ENCODE results near the gene GJA4.
A peak's percentile ranks its signal among the peaks of the same experiment; 100 is the strongest.
"Not testable (repeated sequence)": the region's sequence is repeated elsewhere in the genome, so short reads cannot be mapped to it uniquely, and the experiment has no call there.

The GJA4 gene

DNA sequence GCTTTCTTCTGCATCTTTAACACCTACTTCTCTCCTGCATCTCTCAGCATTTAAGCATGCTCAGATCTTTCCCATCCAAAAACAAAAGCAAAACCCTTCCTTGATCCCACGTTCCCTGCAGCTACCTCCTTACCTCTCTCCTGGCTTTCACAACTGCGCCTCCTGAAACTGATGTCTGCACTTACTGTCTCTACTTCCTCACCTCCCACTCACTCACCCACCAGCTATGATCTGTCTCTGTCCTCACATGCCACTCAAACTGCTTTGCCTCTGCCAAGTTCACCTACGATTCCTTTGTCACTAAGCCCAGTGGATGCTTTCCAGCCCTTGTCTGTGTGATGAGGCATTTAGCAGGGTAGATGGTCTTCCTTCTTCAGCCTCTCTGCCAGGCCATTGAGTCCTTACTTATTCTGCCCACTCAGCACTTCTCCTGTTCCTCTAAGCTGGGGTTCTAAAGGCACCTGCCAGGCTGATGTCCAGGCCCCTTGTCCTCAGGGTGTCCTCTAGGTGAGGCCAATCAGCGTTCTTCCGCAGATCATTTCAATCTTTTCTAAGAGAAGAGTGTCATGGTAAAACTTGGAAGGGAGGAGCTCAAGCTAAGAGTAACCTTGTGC is 21.8 kb upstream of the GJA4 start:
- DNase-seq (ENCODE audit: low spot score) = peak; percentile 80

DNA sequence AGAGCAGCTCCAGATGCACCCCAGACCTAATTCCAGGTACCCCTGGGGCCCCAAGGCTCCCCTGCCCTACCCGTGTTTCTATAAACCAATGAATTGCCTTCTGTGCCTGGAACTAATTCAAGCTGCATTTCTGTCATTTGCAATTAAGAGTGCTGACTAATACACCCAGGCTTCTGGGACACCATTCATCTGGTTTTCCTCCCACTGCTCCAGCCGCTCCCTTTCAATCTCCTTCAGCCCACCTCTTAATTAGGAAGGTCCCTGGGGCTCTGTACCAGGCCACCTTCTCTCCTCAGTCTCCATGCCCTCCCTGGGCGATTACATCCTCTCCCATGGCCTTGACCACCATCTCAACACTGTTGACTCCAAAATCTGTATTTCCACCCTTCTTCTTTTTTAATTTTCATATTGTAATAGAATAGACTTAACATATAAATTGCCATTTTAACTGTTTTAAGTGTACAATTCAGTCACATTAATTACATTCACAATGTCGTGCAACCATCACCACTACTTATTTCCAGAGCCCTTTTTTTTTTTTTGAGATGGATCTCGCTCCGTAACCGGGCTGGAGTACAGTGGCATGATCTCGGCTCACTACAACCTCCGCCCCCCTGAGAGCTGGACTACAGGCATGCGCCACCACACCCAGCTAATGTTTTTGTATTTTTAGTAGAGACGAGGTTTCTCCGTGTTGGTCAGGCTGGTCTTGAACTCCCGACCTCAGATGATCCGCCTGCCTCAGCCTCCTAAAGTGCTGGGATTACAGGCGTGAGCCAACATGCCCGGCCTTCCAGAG is 21.0 kb upstream of the GJA4 start:
- peak; percentile 49 for DNase-seq (ENCODE audit: low spot score)

DNA sequence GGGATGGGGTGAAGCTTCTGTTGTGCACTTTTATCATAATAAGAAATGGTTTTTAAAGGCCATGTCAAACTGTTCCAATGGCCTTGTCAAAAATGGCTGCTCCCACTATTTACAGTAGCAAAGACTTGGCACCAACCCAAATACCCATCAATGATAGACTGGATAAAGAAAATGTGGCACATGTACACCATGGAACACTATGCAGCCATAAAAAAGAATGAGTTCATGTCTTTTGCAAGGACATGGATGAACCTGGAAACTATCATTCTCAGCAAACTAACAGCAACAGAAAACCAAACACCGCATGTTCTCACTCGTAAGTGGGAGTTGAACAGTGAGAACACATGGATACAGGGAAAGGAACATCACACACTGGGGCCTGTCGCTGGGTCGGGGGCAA is 19.7 kb upstream of the GJA4 start:
- not testable (repeated sequence) for DNase-seq (ENCODE audit: low spot score)

DNA sequence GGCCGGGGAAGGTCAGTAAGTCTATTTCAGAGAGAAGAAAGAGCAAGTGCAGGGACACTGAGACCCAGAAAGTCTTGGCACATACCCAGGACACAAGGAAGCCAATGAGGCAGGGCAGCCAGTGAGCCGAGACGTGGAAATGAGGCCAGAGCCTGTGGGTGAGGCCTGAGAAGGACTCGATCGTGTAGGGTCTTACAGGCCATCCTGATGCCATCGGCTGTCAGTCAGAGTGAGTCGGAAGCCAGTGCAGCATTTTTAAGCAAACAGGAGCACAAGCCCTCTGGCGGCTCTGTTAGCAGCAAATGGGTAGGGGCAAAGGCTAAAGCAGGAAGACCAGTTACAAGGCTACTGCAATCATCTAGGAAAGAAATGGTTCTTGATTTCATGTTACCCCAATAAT is 17.8 kb upstream of the GJA4 start:
- DNase-seq (ENCODE audit: low spot score) = no peak

DNA sequence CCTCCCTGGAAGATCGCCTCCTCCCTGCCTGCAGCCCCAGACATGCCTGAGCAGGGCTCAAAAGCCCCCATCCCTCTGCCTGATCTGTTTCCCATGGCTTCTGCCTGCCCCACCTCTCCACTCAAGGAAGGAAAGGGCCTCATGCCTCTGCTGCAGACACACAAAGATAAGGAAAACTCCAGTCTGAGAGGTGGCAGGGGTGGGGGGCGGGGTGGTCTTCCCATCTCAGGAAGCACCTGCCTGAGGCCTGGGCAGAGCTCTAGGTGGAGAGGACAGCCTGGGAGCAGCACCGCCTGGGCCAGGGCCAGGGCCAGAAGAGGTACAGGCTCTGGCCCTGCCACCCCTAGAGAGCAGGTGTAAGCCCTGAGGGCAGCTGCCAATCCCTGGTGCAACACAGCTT is 15.9 kb upstream of the GJA4 start:
- DNase-seq (ENCODE audit: low spot score) = no peak

DNA sequence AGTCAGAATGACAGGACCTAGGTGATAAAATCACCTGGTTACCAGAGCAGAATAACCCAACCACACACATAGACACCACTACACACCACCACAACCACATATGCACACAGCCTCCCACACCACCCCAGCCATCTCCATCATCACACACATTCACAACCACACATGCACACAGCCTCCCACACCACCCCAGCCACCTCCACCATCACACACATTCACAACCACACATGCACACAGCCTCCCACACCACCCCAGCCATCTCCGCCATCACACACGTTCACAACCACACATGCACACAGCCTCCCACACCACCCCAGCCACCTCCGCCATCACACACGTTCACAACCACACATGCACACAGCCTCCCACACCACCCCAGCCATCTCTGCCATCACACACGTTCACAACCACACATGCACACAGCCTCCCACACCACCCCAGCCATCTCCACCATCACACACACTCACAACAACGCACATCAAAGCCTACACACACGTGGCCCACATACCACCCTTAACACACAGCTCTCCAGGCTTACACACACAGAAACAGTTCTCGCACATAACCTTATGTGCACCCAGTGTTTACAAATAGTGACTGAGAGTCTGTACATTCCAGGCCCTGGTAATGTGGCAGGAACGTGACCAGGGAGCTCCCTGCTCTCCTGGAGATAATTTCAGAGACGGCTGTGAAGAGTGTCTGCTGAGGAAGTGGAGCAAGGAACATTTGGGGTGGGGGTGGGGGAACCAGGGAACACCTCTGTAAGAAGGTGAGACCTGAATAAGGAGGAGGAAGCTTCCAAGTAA is 15.1 kb upstream of the GJA4 start:
- no peak for DNase-seq (ENCODE audit: low spot score)

DNA sequence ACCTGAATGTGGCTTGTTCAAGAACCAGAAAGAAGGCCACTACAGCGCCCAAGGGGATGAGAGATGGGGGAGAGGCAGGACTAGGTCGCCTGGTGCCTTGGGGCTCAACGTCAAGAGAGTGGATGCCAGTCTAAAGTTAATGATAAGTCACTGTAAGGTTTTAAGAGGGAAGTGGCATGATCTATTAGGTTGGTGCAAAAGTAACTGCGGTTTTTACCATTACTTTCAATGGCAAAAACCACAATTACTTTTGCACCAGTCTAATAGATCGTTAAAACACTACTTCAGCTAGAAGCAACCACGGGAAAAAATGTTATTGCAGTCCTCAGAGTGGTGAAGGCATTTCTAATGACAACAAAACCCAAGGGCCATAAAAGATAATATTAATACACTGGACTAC is 14.4 kb upstream of the GJA4 start:
- no peak for DNase-seq (ENCODE audit: low spot score)

DNA sequence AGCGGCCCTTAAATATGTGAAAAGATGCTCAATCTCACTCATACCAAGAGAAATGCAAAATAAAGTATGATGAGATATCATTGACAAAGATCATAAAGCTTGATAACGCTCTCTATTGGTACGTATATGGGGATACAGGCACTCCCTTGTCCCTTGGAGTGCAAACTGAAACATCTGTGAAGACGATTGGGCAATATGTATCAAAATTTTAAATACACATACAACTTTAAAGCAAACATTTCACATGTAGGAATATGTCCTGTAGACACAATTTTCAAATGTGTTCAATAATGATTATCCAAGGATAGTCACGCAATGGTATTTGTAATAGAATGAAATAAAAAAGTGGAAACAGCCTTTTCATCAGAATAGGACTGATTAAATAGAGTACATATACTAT is 13.8 kb upstream of the GJA4 start:
- DNase-seq (ENCODE audit: low spot score) = no peak

DNA sequence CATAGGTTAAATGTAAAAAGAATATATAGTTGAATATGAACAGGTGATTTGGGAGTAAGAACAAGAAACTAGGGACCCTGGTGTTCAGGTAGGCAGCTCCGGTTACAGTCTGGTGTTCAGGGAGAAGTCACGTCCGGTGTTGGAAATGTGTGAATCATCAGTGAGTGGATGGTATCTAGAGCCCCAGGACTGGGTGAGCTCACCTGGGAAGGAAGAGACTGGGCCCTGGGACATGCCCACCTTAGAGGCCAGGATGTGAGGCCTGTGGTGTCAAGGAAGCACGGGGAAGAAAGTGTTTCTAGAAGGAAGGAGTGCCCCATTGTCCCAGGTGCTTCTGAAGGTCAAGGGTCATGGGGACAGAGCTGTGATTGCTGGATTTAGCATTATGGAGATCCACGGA is 13.3 kb upstream of the GJA4 start:
- DNase-seq (ENCODE audit: low spot score) = no peak

DNA sequence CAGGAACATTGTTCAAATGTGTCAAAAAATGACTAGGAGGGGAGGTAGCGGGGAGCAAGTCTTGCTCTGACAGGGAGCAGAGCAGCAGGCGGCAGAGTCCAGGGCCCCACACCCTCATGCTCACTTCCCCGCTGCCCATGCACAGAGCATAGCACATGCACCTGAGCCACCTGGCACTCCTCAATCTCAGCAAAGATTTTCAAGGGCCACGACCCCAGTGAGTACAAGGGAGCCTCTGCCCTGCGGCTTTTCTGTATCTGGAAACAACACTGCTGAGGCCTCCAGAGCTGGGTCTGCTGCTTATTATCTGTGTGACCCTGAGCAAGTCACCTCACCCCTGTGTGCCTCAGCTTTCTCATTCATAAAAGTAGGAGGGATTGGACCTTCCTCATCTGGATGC is 12.8 kb upstream of the GJA4 start:
- no peak for DNase-seq (ENCODE audit: low spot score)

DNA sequence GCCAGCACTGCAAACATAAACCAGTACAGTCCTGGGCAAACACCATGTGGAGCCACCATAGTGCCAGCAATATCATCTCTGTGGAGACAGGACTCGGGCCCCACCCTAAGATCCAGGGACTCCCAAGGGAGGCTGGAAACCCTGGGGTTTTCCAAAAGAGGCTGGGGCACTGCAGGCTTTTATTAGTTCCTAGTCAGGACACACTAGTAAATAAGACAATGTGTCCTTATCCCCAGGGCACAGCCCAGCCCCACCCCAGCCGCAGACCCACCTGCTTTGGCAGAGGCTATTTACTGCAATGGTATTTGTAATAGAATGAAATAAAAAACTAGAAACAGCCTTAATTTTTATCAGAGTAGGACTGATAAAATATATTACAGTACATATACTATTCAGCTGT is 12.3 kb upstream of the GJA4 start:
- no peak for DNase-seq (ENCODE audit: low spot score)

DNA sequence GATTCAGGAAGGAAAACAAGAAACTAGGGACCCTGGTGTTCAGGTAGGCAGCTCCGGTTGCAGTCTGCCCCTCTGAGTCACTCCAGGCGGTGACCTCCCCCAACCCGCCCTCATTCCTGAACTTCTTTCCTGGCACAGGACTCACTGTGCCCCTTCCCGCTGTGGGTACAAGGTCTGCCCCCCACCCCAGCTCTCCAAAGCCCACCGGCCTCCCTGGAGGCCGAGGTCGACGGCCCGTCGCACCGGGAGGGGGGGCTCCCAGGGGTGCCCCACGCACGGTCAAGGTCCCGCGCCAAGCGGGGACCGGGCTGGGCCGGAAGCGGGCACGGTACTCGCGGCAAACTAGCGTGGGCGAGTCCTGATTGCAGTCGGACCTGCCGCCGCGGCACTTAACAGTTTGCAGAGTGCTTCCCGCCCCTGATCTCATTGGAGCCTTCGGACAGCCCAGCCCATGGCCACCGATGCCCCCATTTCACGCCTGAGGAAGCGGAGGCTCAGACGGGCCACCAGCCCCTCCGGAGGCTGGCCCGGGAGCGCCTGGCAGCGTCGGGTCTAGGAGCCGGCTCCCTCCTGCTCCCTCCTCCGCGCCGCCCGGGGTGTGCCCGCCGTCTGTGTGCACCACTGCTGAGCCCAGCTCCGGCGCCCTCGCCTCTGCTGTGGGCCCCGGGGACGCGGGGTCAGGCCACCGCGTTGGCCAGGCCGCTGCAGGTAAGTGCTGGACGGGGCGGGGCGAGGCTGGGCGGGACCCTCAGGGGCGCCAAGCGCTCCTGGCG is 11.5 kb upstream of the GJA4 start, which contains the start of gene GJB3:
Gene GJB3, plus strand, starts transcription at position 144 of the 773 bp plus-strand sequence. CDS start 3,549 bp downstream, outside the sequence.
- no peak for DNase-seq (ENCODE audit: low spot score)

DNA sequence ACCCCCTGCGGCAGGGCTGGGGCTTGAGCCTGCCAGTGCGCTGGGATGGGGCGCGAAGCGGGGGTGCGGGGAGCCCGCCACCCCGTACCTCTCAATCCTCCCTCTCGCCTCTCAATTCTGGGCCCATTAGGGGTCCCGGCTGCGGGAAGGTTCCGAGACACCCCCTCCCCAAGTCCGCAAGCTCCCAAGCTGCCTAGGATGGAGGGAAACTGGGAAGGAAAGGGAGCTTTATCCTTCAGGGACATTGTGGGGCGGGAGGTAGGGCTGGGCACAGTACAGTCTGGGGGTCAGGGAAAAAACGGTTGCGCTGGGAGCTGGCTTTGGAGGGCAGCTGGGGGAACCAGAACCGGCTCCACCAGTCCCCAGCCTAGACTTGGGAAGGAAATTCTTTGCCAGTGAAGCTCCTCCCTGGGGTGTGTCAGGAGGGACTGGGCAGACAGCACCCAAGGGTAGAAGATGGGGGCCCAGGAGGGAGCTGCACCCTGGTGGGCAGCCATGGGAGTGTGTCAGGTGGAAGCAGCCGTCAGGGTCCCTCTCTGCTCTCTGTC is 10.9 kb upstream of the GJA4 start:
- DNase-seq (ENCODE audit: low spot score) = no peak

DNA sequence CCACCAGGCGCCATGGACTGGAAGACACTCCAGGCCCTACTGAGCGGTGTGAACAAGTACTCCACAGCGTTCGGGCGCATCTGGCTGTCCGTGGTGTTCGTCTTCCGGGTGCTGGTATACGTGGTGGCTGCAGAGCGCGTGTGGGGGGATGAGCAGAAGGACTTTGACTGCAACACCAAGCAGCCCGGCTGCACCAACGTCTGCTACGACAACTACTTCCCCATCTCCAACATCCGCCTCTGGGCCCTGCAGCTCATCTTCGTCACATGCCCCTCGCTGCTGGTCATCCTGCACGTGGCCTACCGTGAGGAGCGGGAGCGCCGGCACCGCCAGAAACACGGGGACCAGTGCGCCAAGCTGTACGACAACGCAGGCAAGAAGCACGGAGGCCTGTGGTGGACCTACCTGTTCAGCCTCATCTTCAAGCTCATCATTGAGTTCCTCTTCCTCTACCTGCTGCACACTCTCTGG is 8.0 kb upstream of the GJA4 start:
- DNase-seq (ENCODE audit: low spot score) = no peak

DNA sequence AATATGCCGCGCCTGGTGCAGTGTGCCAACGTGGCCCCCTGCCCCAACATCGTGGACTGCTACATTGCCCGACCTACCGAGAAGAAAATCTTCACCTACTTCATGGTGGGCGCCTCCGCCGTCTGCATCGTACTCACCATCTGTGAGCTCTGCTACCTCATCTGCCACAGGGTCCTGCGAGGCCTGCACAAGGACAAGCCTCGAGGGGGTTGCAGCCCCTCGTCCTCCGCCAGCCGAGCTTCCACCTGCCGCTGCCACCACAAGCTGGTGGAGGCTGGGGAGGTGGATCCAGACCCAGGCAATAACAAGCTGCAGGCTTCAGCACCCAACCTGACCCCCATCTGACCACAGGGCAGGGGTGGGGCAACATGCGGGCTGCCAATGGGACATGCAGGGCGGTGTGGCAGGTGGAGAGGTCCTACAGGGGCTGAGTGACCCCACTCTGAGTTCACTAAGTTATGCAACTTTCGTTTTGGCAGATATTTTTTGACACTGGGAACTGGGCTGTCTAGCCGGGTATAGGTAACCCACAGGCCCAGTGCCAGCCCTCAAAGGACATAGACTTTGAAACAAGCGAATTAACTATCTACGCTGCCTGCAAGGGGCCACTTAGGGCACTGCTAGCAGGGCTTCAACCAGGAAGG is 7.4 kb upstream of the GJA4 start:
- no peak for DNase-seq (ENCODE audit: low spot score)

DNA sequence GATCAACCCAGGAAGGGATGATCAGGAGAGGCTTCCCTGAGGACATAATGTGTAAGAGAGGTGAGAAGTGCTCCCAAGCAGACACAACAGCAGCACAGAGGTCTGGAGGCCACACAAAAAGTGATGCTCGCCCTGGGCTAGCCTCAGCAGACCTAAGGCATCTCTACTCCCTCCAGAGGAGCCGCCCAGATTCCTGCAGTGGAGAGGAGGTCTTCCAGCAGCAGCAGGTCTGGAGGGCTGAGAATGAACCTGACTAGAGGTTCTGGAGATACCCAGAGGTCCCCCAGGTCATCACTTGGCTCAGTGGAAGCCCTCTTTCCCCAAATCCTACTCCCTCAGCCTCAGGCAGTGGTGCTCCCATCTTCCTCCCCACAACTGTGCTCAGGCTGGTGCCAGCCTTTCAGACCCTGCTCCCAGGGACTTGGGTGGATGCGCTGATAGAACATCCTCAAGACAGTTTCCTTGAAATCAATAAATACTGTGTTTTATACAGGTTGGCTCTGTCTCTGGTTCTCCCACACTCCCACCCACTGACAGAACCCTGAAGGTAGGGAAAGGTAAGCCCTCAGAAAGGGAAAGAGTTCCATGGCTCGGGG is 6.8 kb upstream of the GJA4 start:
- DNase-seq (ENCODE audit: low spot score) = no peak

DNA sequence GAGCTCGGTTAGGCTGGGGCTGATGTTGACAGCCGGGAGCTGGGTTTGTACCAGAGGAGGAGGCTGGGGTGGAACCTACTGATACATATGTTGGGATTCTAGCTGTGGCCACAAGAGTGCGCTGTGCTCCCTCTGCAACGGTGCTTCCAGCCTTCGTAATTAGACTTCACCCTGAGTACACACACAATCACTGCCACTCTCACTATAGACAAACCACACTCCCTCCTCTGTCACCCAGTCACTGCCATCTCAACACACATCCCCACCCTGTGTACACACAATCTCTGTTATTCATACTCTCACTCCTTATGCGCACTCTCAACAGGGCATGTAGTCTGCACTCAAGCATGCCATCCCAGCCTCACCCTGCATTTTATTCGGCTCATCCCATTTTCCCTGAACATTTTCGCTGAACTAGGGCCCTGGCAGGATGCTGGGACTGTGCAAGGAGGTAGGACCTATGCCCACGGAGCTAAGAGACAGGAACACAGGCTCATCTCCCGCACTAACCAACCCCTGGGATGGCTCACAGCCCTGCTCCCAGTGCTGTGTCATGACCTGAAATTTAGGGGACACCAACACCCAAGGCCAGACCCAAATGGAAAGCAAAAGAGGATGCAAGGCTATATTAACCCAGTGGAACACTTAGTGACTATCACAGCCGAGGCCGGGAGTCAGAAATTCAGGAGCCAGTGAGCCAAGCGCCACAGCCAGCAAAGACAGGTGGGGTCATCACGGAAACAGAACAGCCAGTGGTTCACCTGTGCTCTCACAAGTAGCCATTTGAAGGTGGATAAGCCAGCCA is 6.1 kb upstream of the GJA4 start:
- peak; percentile 93 for DNase-seq (ENCODE audit: low spot score)

DNA sequence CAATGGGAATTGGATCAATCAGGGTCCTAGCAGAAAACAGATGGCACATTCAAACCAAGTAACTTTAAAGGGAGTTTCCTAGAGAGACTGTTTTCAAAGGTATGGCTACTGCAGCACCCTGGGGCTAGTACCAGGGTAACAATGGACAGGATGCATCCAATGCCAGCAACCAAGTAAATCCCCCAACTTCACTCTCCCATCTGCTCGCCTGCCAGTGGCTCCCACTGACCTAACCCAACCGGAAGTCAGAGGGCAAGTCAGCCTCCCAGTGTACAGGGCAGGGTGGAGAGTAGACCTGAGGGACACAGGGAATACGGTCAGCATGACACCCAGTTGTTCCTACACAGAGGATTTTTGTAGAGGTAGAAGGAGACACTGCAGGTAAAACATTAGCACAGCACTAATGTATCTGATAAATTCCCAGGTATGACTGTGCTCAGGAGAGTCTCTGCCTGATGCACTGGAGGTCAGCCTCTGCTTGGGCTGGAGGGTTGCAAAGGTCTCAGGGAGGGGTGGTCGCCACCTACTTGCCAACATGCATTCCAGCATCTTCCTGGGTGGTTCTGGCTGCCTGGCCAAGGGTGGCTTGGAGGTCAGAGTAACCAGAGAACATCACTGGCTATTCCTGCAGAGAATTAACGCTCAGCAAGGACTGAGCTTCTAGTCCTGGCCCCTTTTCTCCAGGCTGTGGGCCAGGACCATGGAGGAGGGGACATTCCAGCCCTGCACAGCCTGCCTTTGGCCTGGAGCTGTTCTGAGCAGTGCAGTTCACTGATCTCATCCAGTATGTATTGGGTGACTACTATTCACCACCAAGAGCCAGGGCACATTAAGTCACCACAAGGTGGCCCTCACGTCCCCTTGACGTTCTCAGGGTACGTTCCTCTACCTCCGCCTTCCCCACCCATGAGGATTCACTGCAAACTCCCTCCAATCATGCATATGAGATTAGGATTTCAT is 5.1 kb upstream of the GJA4 start:
- no peak for DNase-seq (ENCODE audit: low spot score)

DNA sequence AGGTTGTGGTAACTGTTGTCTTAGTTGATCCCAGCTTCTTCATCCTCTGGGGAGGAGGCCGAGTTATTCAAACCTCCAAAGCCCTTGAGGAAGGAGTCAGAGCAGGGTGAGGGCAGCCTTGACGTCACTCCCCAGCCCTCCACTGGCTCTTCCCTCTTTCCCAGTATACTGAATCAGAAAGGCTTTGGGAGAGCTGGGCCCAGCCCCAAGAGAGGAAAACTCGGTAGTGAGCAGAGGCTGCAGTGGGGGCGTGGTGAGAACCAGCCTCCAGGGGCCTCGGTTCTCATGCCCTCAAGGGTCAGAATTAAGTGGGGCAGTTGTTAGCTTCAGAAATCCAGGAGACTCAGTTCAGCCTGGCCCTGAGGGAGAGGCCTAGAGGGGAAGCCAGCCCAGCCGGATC is 1.8 kb upstream of the GJA4 start:
- DNase-seq (ENCODE audit: low spot score) = no peak
